ENCODE results near the gene CCDC91. TPM values are rescaled to one million over a fixed set of nuclear protein-coding genes. Genes with fewer than 3 reads are reported as not detected.
"Not testable (repeated sequence)": the region's sequence is repeated elsewhere in the genome, so short reads cannot be mapped to it uniquely, and the experiment has no call there.

CCDC91 gene
- polyA plus RNA-seq, 1 donor: 20.8 TPM

DNA sequence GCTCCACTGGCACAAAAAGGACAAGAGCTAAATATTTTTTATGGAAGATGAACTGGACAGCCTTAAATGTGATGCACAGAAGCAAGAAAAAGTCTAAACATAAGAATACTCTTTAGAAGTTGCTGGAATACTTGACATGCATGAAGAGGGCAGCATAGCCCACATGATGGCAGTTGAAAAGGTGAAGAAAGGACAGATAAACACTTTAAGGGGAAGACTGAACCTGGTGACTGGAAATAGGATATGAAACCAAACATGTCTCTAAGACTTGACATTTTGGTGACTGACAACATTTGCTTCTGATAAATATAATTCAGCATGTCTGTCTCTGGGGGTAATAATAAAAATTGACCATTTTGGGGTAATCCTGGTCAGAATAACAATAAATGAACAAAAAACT, 273.1 kb downstream of the CCDC91 start:
- Histone ChIP-seq H3K27ac (ENCODE audit: low read length) (no peak overlapping the region), H3K27me3 (ENCODE audit: control insufficient read depth, insufficient read depth, low read length) (no peaks in the 10 kb centered on the region), H3K4me1 (ENCODE audit: control insufficient read depth, insufficient read depth, low read length) (no peaks in the 10 kb centered on the region), H3K9me3 (ENCODE audit: control insufficient read depth, low read depth, low read length) (no peaks in the 10 kb centered on the region), H3K4me3 (ENCODE audit: low read length) (no peak overlapping the region), H3K36me3 (ENCODE audit: control insufficient read depth, insufficient read depth, low read length) (peaks cover 9% of the 10 kb centered on the region)
- DNase-seq: no peak

DNA sequence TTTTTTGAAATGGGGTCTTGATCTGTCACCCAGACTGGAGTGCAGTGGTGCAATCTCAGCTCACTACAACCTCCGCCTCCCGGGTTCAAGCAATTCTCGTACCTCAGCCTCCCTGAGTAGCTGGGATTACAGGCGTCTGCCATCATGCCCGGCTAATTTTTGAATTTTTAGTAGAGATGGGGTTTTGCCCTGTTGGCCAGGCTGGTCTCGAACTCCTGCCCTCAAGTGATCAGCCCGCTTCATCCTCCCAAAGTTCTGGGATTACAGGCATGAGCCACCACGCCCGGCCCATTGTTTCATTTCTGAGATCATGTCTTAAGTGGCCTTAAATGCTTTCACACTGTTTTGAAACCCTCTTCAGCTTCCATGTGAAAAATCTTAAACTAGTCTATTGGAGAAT, 281.5 kb downstream of the CCDC91 start:
- H3K4me3 ChIP-seq (ENCODE audit: low read length); H3K27me3 ChIP-seq (ENCODE audit: control insufficient read depth, insufficient read depth, low read length); H3K36me3 ChIP-seq (ENCODE audit: control insufficient read depth, insufficient read depth, low read length); H3K4me1 ChIP-seq (ENCODE audit: control insufficient read depth, insufficient read depth, low read length); H3K27ac ChIP-seq (ENCODE audit: low read length); H3K9me3 ChIP-seq (ENCODE audit: control insufficient read depth, low read depth, low read length); DNase-seq: not testable (repeated sequence)
- no CpG with 5 or more reads among the region's 9 CpGs for WGBS (ENCODE audit: insufficient coverage, low lambda C conversion rate)

DNA sequence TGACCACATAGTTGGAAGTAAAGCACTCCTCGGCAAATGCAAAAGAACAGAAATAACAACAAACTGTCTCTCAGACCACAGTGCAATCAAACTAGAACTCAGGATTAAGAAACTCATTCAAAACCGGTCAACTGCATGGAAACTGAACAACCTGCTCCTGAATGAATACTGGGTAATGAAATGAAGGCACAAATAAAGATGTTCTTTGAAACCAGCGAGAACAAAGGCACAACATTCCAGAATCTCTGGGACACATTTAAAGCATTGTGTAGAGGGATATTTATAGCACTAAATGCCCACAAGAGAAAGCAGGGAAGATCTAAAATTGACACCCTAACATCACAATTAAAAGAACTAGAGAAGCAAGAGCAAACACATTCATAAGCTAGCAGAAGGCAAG, 285.9 kb downstream of the CCDC91 start:
- H3K4me1 ChIP-seq (ENCODE audit: control insufficient read depth, insufficient read depth, low read length); H3K4me3 ChIP-seq (ENCODE audit: low read length); H3K9me3 ChIP-seq (ENCODE audit: control insufficient read depth, low read depth, low read length); H3K27ac ChIP-seq (ENCODE audit: low read length); DNase-seq; H3K27me3 ChIP-seq (ENCODE audit: control insufficient read depth, insufficient read depth, low read length); H3K36me3 ChIP-seq (ENCODE audit: control insufficient read depth, insufficient read depth, low read length): not testable (repeated sequence)
- WGBS (ENCODE audit: insufficient coverage, low lambda C conversion rate): 100% methylated on average over 1 of the region's 3 CpGs

- H3K36me3 ChIP-seq (ENCODE audit: control insufficient read depth, insufficient read depth, low read length); H3K4me1 ChIP-seq (ENCODE audit: control insufficient read depth, insufficient read depth, low read length); H3K27ac ChIP-seq (ENCODE audit: low read length); H3K4me3 ChIP-seq (ENCODE audit: low read length); H3K9me3 ChIP-seq (ENCODE audit: control insufficient read depth, low read depth, low read length); DNase-seq; H3K27me3 ChIP-seq (ENCODE audit: control insufficient read depth, insufficient read depth, low read length): not testable (repeated sequence)
- WGBS (ENCODE audit: insufficient coverage, low lambda C conversion rate): no CpG with 5 or more reads among the region's 1 CpG
Observed at GRCh38 chr12:28479097-28479496, 288.8 kb downstream of the CCDC91 start.

GRCh38 chr12:28479683-28480082, 289.4 kb downstream of the CCDC91 start:
- no peak overlapping the region for H3K27ac ChIP-seq (ENCODE audit: low read length)
- no peak for DNase-seq
- H3K9me3 ChIP-seq (ENCODE audit: control insufficient read depth, low read depth, low read length): no peaks in the 10 kb centered on the region
- H3K4me3 ChIP-seq (ENCODE audit: low read length): no peak overlapping the region
- H3K36me3 ChIP-seq (ENCODE audit: control insufficient read depth, insufficient read depth, low read length): no peaks in the 10 kb centered on the region
- no peaks in the 10 kb centered on the region for H3K27me3 ChIP-seq (ENCODE audit: control insufficient read depth, insufficient read depth, low read length)
- no peaks in the 10 kb centered on the region for H3K4me1 ChIP-seq (ENCODE audit: control insufficient read depth, insufficient read depth, low read length)
- no CpG with 5 or more reads among the region's 1 CpG for WGBS (ENCODE audit: insufficient coverage, low lambda C conversion rate)

GRCh38 chr12:28484156-28484555, 293.9 kb downstream of the CCDC91 start:
- WGBS (ENCODE audit: insufficient coverage, low lambda C conversion rate): no CpG with 5 or more reads among the region's 1 CpG

GRCh38 chr12:28486521-28486920, 296.3 kb downstream of the CCDC91 start:
- H3K27ac ChIP-seq (ENCODE audit: low read length): no peak overlapping the region
- no peaks in the 10 kb centered on the region for H3K36me3 ChIP-seq (ENCODE audit: control insufficient read depth, insufficient read depth, low read length)
- no peaks in the 10 kb centered on the region for H3K4me1 ChIP-seq (ENCODE audit: control insufficient read depth, insufficient read depth, low read length)
- WGBS (ENCODE audit: insufficient coverage, low lambda C conversion rate): no CpG with 5 or more reads among the region's 1 CpG
- H3K9me3 ChIP-seq (ENCODE audit: control insufficient read depth, low read depth, low read length): no peaks in the 10 kb centered on the region
- no peak overlapping the region for H3K4me3 ChIP-seq (ENCODE audit: low read length)
- no peak for DNase-seq
- no peaks in the 10 kb centered on the region for H3K27me3 ChIP-seq (ENCODE audit: control insufficient read depth, insufficient read depth, low read length)

More at GRCh38 chr12:28484156-28484555, 293.9 kb downstream of the CCDC91 start:
- Histone ChIP-seq H3K9me3 (ENCODE audit: control insufficient read depth, low read depth, low read length) (no peaks in the 10 kb centered on the region), H3K4me1 (ENCODE audit: control insufficient read depth, insufficient read depth, low read length) (no peaks in the 10 kb centered on the region), H3K4me3 (ENCODE audit: low read length) (no peak overlapping the region), H3K36me3 (ENCODE audit: control insufficient read depth, insufficient read depth, low read length) (no peaks in the 10 kb centered on the region), H3K27me3 (ENCODE audit: control insufficient read depth, insufficient read depth, low read length) (no peaks in the 10 kb centered on the region), H3K27ac (ENCODE audit: low read length) (no peak overlapping the region)
- no peak for DNase-seq

GRCh38 chr12:28489246-28489645, 299.0 kb downstream of the CCDC91 start:
- no peak overlapping the region for H3K27ac ChIP-seq (ENCODE audit: low read length)
- H3K4me1 ChIP-seq (ENCODE audit: control insufficient read depth, insufficient read depth, low read length): no peaks in the 10 kb centered on the region
- no peak for DNase-seq
- no peaks in the 10 kb centered on the region for H3K9me3 ChIP-seq (ENCODE audit: control insufficient read depth, low read depth, low read length)
- no peaks in the 10 kb centered on the region for H3K27me3 ChIP-seq (ENCODE audit: control insufficient read depth, insufficient read depth, low read length)
- no peaks in the 10 kb centered on the region for H3K36me3 ChIP-seq (ENCODE audit: control insufficient read depth, insufficient read depth, low read length)
- H3K4me3 ChIP-seq (ENCODE audit: low read length): no peak overlapping the region
- WGBS (ENCODE audit: insufficient coverage, low lambda C conversion rate): no CpG with 5 or more reads among the region's 2 CpGs

GRCh38 chr12:28497889-28498411, 307.7 kb downstream of the CCDC91 start:
- peak in 1 of 2 donors; percentile 25 for DNase-seq
- peaks cover 7% of the 10 kb centered on the region for H3K4me1 ChIP-seq (ENCODE audit: control insufficient read depth, insufficient read depth, low read length)
- no peaks in the 10 kb centered on the region for H3K9me3 ChIP-seq (ENCODE audit: control insufficient read depth, low read depth, low read length)
- H3K4me3 ChIP-seq (ENCODE audit: low read length): no peak overlapping the region
- H3K27ac ChIP-seq (ENCODE audit: low read length): no peak overlapping the region
- no peaks in the 10 kb centered on the region for H3K27me3 ChIP-seq (ENCODE audit: control insufficient read depth, insufficient read depth, low read length)
- no peaks in the 10 kb centered on the region for H3K36me3 ChIP-seq (ENCODE audit: control insufficient read depth, insufficient read depth, low read length)

DNA sequence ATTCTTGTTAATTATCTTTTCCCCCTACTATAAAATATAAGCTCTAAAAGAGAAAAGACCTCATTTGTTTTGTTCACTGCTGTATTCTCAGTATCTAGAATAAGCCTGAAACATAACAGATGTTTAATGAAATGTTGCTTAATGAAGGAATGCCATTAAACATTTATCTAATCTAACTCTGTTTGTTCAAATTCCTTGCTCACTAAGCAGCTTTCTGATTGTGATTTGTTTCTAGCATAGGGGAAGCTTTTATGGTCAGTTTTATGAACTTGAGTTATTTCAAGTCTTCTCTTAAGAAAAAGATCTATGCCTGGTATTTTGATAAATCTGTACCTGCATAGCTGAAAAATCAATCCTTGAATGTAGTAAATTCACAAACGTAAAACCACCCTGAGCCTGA, 308.6 kb downstream of the CCDC91 start:
- Histone ChIP-seq H3K27ac (ENCODE audit: low read length) (no peak overlapping the region), H3K9me3 (ENCODE audit: control insufficient read depth, low read depth, low read length) (no peaks in the 10 kb centered on the region), H3K27me3 (ENCODE audit: control insufficient read depth, insufficient read depth, low read length) (no peaks in the 10 kb centered on the region), H3K4me3 (ENCODE audit: low read length) (no peak overlapping the region), H3K36me3 (ENCODE audit: control insufficient read depth, insufficient read depth, low read length) (no peaks in the 10 kb centered on the region), H3K4me1 (ENCODE audit: control insufficient read depth, insufficient read depth, low read length) (peaks cover 7% of the 10 kb centered on the region)
- WGBS (ENCODE audit: insufficient coverage, low lambda C conversion rate): no CpG with 5 or more reads among the region's 1 CpG
- DNase-seq: peak in 1 of 2 donors; percentile 3

GRCh38 chr12:28500373-28501024, 310.2 kb downstream of the CCDC91 start:
- H3K4me3 ChIP-seq (ENCODE audit: low read length): no peak overlapping the region
- H3K9me3 ChIP-seq (ENCODE audit: control insufficient read depth, low read depth, low read length): no peaks in the 10 kb centered on the region
- no peaks in the 10 kb centered on the region for H3K36me3 ChIP-seq (ENCODE audit: control insufficient read depth, insufficient read depth, low read length)
- no peak overlapping the region for H3K27ac ChIP-seq (ENCODE audit: low read length)
- peaks cover 7% of the 10 kb centered on the region for H3K4me1 ChIP-seq (ENCODE audit: control insufficient read depth, insufficient read depth, low read length)
- 100% methylated on average over 1 of the region's 1 CpG for WGBS (ENCODE audit: insufficient coverage, low lambda C conversion rate)
- H3K27me3 ChIP-seq (ENCODE audit: control insufficient read depth, insufficient read depth, low read length): no peaks in the 10 kb centered on the region
- no peak for DNase-seq
